GM12878 (cell line): ENCODE measurements around the gene SYNJ2. TPM values are rescaled to one million over a fixed set of nuclear protein-coding genes. Genes with fewer than 3 reads are reported as not detected.

ENCODE experiments used
- ATAC-seq: fragments of 200-7000 bp; cut with Tn5 transposase; 3 replicates; pipeline ENCODE4 v1.9.1; 2020; ENCODE audit warnings: mild to moderate bottlenecking, moderate library complexity
- BruUV-seq: library from RNA; stranded (reverse); fragments of 400-500 nt; replicated peaks from 2 replicates; lab custom pipeline; 2021; lab: Mats Ljungman, UMichigan
- CTCF ChIA-PET: fragments of 300-600 bp; sonication (Branson Sonifier 250); formaldehyde crosslinking; extraction: SDS; loops from one replicate; lab custom pipeline; 2021; ENCODE audit warnings: inconsistent platforms; lab: Yijun Ruan, JAX
- POLR2A ChIA-PET: fragments of 350-600 bp; formaldehyde crosslinking; extraction: SDS; loops from one replicate; lab custom pipeline; 2021; ENCODE audit warnings: inconsistent platforms; lab: Charles Lee
- RAD21 ChIA-PET: fragments of 300-600 bp; sonication (Branson Sonifier 250); formaldehyde crosslinking; loops from one replicate; lab custom pipeline; 2023; ENCODE audit warnings: antibody characterized with exemption; ENCODE audit not compliant: unreplicated experiment; lab: Charles Lee
- SMC1A ChIA-PET: fragments of 300-600 bp; sonication (Branson Sonifier 250); formaldehyde crosslinking; loops from one replicate; lab custom pipeline; 2023; ENCODE audit not compliant: unreplicated experiment, uncharacterized antibody; lab: Charles Lee
- DNase-seq: peaks from one replicate; pipeline ENCODE4 v3.0.0-alpha.2; 2011; ENCODE audit warnings: low read depth, low spot score
- FAIRE-seq: peaks from 3 replicates; lab custom pipeline; 2011; peaks lifted over from hg19 to GRCh38; lab: Jason Lieb, UNC
- H2AFZ ChIP-seq: 2 replicates; pipeline ENCODE4 v1.6.0; 2011; ENCODE audit warnings: low read depth, low read length, control low read depth; ENCODE audit not compliant: control insufficient read depth
- H3K27ac ChIP-seq: 2 replicates; pipeline ENCODE4 v1.5.1; 2011; ENCODE audit warnings: control low read depth; ENCODE audit not compliant: control insufficient read depth, insufficient read depth
- H3K27me3 ChIP-seq, 2 experiments: replicated peaks in 1 of 2; 2 replicates each; pipeline versions ENCODE4 v1.6.0 to v1.6.1; 2011; ENCODE audit warnings: low read length in 1 of 2; ENCODE audit not compliant: control insufficient read depth in 2 of 2, insufficient read depth in 2 of 2
- H3K36me3 ChIP-seq, 2 experiments: 2 replicates each; pipeline ENCODE4 v1.5.1; 2011; ENCODE audit warnings: low read length in 1 of 2; ENCODE audit not compliant: control insufficient read depth in 2 of 2, insufficient read depth in 2 of 2
- H3K4me1 ChIP-seq: 2 replicates; pipeline ENCODE4 v1.6.1; 2011; ENCODE audit warnings: mild to moderate bottlenecking, low read length, moderate library complexity, mixed read lengths; ENCODE audit not compliant: control insufficient read depth, insufficient read depth
- H3K4me2 ChIP-seq: 2 replicates; pipeline ENCODE4 v1.6.0; 2011; ENCODE audit warnings: control low read depth; ENCODE audit not compliant: control insufficient read depth, insufficient read depth
- H3K4me3 ChIP-seq: fragments of 200-600 bp; sonication (generic); 2 replicates; pipeline ENCODE4 v1.5.1; 2016
- H3K79me2 ChIP-seq: 2 replicates; pipeline ENCODE4 v1.6.0; 2011; ENCODE audit warnings: low read length; ENCODE audit not compliant: control insufficient read depth, insufficient read depth
- H3K9ac ChIP-seq: 2 replicates; pipeline ENCODE4 v1.8.0; 2011; ENCODE audit warnings: low read length, control low read depth, mixed read lengths; ENCODE audit not compliant: control insufficient read depth, insufficient read depth
- H3K9me3 ChIP-seq: replicated peaks from 3 replicates; pipeline ENCODE4 v1.5.1; 2011; ENCODE audit warnings: mild to moderate bottlenecking, low read length; ENCODE audit not compliant: control insufficient read depth, insufficient read depth
- H4K20me1 ChIP-seq: 2 replicates; pipeline ENCODE4 v1.6.0; 2011; ENCODE audit not compliant: control insufficient read depth, insufficient read depth
- CBX3 ChIP-seq: fragments of 200-600 bp; sonication (generic); IDR thresholded peaks from 2 replicates; pipeline ENCODE4 v1.6.1; 2016; ENCODE audit warnings: low read depth, borderline replicate concordance
- CBX5 ChIP-seq: sonication (generic); IDR thresholded peaks from 2 replicates; pipeline ENCODE4 v1.6.1; 2016; ENCODE audit warnings: low read depth, moderate library complexity, mild to moderate bottlenecking, inconsistent platforms
- EED ChIP-seq: sonication (generic); IDR thresholded peaks from 2 replicates; pipeline ENCODE4 v1.6.1; 2016; ENCODE audit warnings: antibody characterized with exemption, low read depth
- FOXM1 ChIP-seq: IDR thresholded peaks from 2 replicates; pipeline ENCODE4 v1.6.1; 2012; ENCODE audit warnings: low read depth, mild to moderate bottlenecking, inconsistent platforms, low read length, moderate library complexity
- HSF1 ChIP-seq: fragments of 150-350 bp; IDR thresholded peaks from 2 replicates; pipeline ENCODE4 v1.6.1; 2014; ENCODE audit warnings: mild to moderate bottlenecking, low read depth, low read length
- KLF5 ChIP-seq: fragments of 450-650 bp; IDR thresholded peaks from 2 replicates; pipeline ENCODE4 v1.6.1; 2014; ENCODE audit warnings: mild to moderate bottlenecking; ENCODE audit not compliant: partially characterized antibody
- MLLT1 ChIP-seq: fragments of 450-650 bp; IDR thresholded peaks from 2 replicates; pipeline ENCODE4 v1.6.1; 2016; ENCODE audit warnings: mild to moderate bottlenecking
- MYB ChIP-seq: fragments of 150-350 bp; IDR thresholded peaks from 2 replicates; pipeline ENCODE4 v1.6.1; 2014; ENCODE audit warnings: mild to moderate bottlenecking, low read depth, low read length, borderline replicate concordance
- NRF1 ChIP-seq: conservative IDR thresholded peaks from 2 replicates; pipeline ENCODE4 v1.6.1; 2011; ENCODE audit warnings: mild to moderate bottlenecking, low read depth, low read length, improper control_type of control experiment
- PML ChIP-seq: IDR thresholded peaks from 2 replicates; pipeline ENCODE4 v1.6.1; 2012; ENCODE audit warnings: low read length, inconsistent platforms
- POLR2A ChIP-seq: IDR thresholded peaks from 2 replicates; pipeline ENCODE4 v1.6.1; 2011; ENCODE audit warnings: low read depth, mild to moderate bottlenecking, low read length
- RAD51 ChIP-seq: fragments of 450-650 bp; IDR thresholded peaks from 2 replicates; pipeline ENCODE4 v1.6.1; 2016; ENCODE audit warnings: moderate library complexity, mild to moderate bottlenecking, inconsistent platforms
- RFX5 ChIP-seq: IDR thresholded peaks from 2 replicates; pipeline ENCODE4 v1.6.1; 2011; ENCODE audit warnings: low read depth, low read length, improper control_type of control experiment
- SREBF1 ChIP-seq: IDR thresholded peaks from 2 replicates; pipeline ENCODE4 v1.6.1; 2012; ENCODE audit warnings: mild to moderate bottlenecking, low read length
- TCF3 ChIP-seq: IDR thresholded peaks from 2 replicates; pipeline ENCODE4 v1.6.1; 2012; ENCODE audit warnings: low read depth, mild to moderate bottlenecking, low read length, borderline replicate concordance; ENCODE audit not compliant: insufficient read depth
- ZNF217 ChIP-seq: fragments of 450-650 bp; IDR thresholded peaks from 2 replicates; pipeline ENCODE4 v1.6.1; 2017; ENCODE audit warnings: antibody characterized with exemption, mild to moderate bottlenecking
- ZNF592 ChIP-seq: fragments of 450-650 bp; IDR thresholded peaks from 2 replicates; pipeline ENCODE4 v1.6.1; 2017; ENCODE audit warnings: mild to moderate bottlenecking, moderate library complexity
- WGBS: methylation state at CpG from one replicate; pipeline ENCODE4 v1.1.6; 2016; ENCODE audit warnings: low lambda C conversion rate; ENCODE audit not compliant: insufficient replicate concordance, insufficient coverage; ENCODE audit errors: missing lambda C conversion rate; 5-methylcytosine and 5-hydroxymethylcytosine counted together
- in situ Hi-C: fragments of 300-500 bp; cut with MboI; formaldehyde crosslinking; loops from 9 replicates; pipeline ENCODE4 v1.14.3; 2018; ENCODE audit warnings: mixed read lengths
- intact Hi-C: fragments of 100-400 bp; cut with micrococcal nuclease; formaldehyde crosslinking; loops from one replicate; pipeline ENCODE4 v1.14.2; 2022; ENCODE audit not compliant: unreplicated experiment
- polyA plus RNA-seq, 11 experiments: library from polyadenylated mRNA; depleted of rRNA in 4 of 11; unstranded in 6 of 11; stranded (reverse) in 5 of 11; fragments of >200 nt; fragmentation: Nextera tagmentation in 4 of 11; fragmentation: Illumina TruSeq in 1 of 11; extraction: Ambion mirVana in 4 of 11; extraction: Trizol in 1 of 11; gene quantifications; 1 replicate in 1 of 11; 2 replicates in 10 of 11; pipeline versions ENCODE4 v1.2.1 to v1.2.3, GENCODE V29; 2011 to 2016; ENCODE audit warnings: inconsistent platforms in 2 of 11, missing spikeins in 2 of 11, low read depth in 1 of 11
- total RNA-seq, 4 experiments: library from RNA; depleted of rRNA in 3 of 4; stranded (reverse); fragments of >200 nt in 3 of 4; fragmentation: Illumina TruSeq in 1 of 4; extraction: Trizol in 1 of 4; gene quantifications; 2 replicates each; pipeline versions ENCODE4 v1.2.1 to v1.2.3, GENCODE V29; 2013 to 2021

SYNJ2 gene
- total and polyA plus RNA-seq, 10 of the 15 experiments (the other 5 are each of a cell fraction or from before 2014, with no cell fraction given), result 0.11 to 1.8 (median 0.57) TPM

GRCh38 chr6:157974967-157975366 lies 6.7 kb upstream of the SYNJ2 start (continued):
- no peak for TF ChIP-seq HSF1
- no peak for TF ChIP-seq CBX3

- Histone ChIP-seq H4K20me1 (no peaks in the 10 kb centered on the region), H3K4me1 (no peaks in the 10 kb centered on the region), H3K27me3 (peaks cover 3 to 4% of the 10 kb centered on the region in 2 experiments; a peak in 3 of 4 replicates), H3K36me3 (no peaks in the 10 kb centered on the region), H3K9me3 (no peaks in the 10 kb centered on the region), H3K4me3 (no peak overlapping the region), H2AFZ (no peak overlapping the region), H3K4me2 (no peak overlapping the region), H3K9ac (no peak overlapping the region), H3K79me2 (no peaks in the 10 kb centered on the region), H3K27ac (no peak overlapping the region)
- ATAC-seq, result no peak
- ChIA-PET POLR2A (no interaction called here), RAD21 (no interaction called here), SMC1A (no interaction called here), CTCF (no interaction called here)
- intact Hi-C loops (no loop called here), in situ Hi-C loops (no loop called here)
- DNase-seq, result no peak
- 38% methylated on average over 2 of the region's 2 CpGs for WGBS
- no TSS peak for BruUV-seq
- FAIRE-seq, result no peak
- TF ChIP-seq FOXM1 (no peak), MYB (no peak), ZNF592 (no peak), TCF3 (no peak), KLF5 (no peak), NRF1 (no peak), PML (no peak), RFX5 (no peak), RAD51 (no peak), SREBF1 (no peak), HSF1 (no peak), POLR2A (no peak), EED (no peak), CBX5 (no peak), MLLT1 (no peak), ZNF217 (no peak)
Observed at GRCh38 chr6:157975456-157975855, 6.2 kb upstream of the SYNJ2 start.
